NT2/D1 (cell line): Measurements from ENCODE around the gene HNRNPF.
A peak's percentile ranks its signal among the peaks of the same experiment; 100 is the strongest.

ENCODE experiments used
- DNase-seq: peaks from one replicate; pipeline ENCODE4 v3.0.0-alpha.2; 2011; ENCODE audit warnings: low read depth, low spot score
- H3K27me3 ChIP-seq: 2 replicates; pipeline ENCODE4 v1.6.0; 2011; ENCODE audit warnings: mild to moderate bottlenecking; ENCODE audit not compliant: insufficient read length, insufficient read depth
- H3K36me3 ChIP-seq: 2 replicates; pipeline ENCODE4 v1.6.1; 2011; ENCODE audit warnings: mild to moderate bottlenecking, low read length, mixed read lengths; ENCODE audit not compliant: insufficient read depth, insufficient read length
- H3K4me1 ChIP-seq: 2 replicates; pipeline ENCODE4 v1.5.1; 2011; ENCODE audit not compliant: insufficient read depth, insufficient read length
- H3K4me3 ChIP-seq: 2 replicates; pipeline ENCODE4 v1.5.1; 2011; ENCODE audit warnings: low read depth; ENCODE audit not compliant: insufficient read length
- H3K9ac ChIP-seq: 2 replicates; pipeline ENCODE4 v1.6.0; 2011; ENCODE audit warnings: low read depth; ENCODE audit not compliant: insufficient read length
- H3K9me3 ChIP-seq: 2 replicates; pipeline ENCODE4 v1.5.1; 2011; ENCODE audit warnings: mild to moderate bottlenecking, low read length; ENCODE audit not compliant: insufficient read depth
- SUZ12 ChIP-seq: IDR thresholded peaks from 2 replicates; pipeline ENCODE4 v1.6.1; 2011; ENCODE audit not compliant: insufficient read length, insufficient read depth; ENCODE audit errors: extremely low read depth
- YY1 ChIP-seq: IDR thresholded peaks from 2 replicates; pipeline ENCODE4 v1.6.1; 2011; ENCODE audit not compliant: insufficient read length, insufficient read depth
- ZNF274 ChIP-seq: IDR thresholded peaks from 2 replicates; pipeline ENCODE4 v1.6.1; 2011; ENCODE audit warnings: mild to moderate bottlenecking, low read depth, low read length

The HNRNPF gene

DNA sequence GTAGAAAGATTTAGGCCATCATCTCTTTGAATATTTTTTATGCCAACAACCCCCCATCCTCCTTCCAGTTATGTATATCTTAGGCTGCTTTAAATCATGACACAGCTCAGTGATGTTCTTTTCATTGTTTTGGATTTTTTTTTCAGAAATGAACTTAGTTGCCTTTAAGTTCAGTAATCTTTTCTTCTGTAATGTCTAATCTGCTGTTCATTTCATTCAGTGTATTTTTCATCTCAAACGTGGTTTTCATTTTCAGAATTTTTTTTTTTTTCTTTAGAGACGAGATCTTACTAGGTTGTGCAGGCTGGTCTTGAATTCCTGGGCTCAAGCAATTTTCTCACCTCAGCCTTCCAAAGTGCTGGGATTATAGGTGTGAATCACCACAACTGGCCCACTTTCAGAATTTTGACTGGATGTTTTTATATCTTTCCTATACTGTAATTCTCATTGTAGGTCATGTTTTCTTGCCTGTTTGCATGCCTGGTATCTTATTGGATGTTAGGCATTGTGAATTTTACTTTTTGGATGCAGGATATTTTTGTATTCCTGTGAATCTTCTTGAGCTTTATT is 36.0 kb upstream of the HNRNPF start:
- H3K4me1 ChIP-seq = no peaks in the 10 kb centered on the region
- DNase-seq = no peak
- peaks cover 18% of the 10 kb centered on the region; the same call in 1 of the 2 replicates for H3K9me3 ChIP-seq
- H3K4me3 ChIP-seq = no peak overlapping the region
- no peak for TF ChIP-seq ZNF274
- TF ChIP-seq SUZ12 = no peak
- no peak for TF ChIP-seq YY1
- H3K9ac ChIP-seq = no peak overlapping the region
- no peaks in the 10 kb centered on the region for H3K27me3 ChIP-seq
- H3K36me3 ChIP-seq = no peaks in the 10 kb centered on the region

GRCh38 chr10:43444323-43444722 is 35.3 kb upstream of the HNRNPF start:
- Histone ChIP-seq H3K9me3 (peaks cover 18% of the 10 kb centered on the region; the same call in 1 of the 2 replicates), H3K36me3 (no peaks in the 10 kb centered on the region), H3K4me3 (no peak overlapping the region), H3K27me3 (no peaks in the 10 kb centered on the region), H3K4me1 (no peaks in the 10 kb centered on the region), H3K9ac (no peak overlapping the region)
- no peak for TF ChIP-seq ZNF274
- TF ChIP-seq YY1 = no peak
- no peak for TF ChIP-seq SUZ12
- DNase-seq = no peak

- TF ChIP-seq YY1 (no peak), SUZ12 (no peak), ZNF274 (no peak)
- no peak for DNase-seq
- Histone ChIP-seq H3K4me1 (no peaks in the 10 kb centered on the region), H3K27me3 (no peaks in the 10 kb centered on the region), H3K9me3 (peaks cover 5% of the 10 kb centered on the region; the same call in 1 of the 2 replicates), H3K4me3 (no peak overlapping the region), H3K36me3 (no peaks in the 10 kb centered on the region), H3K9ac (no peak overlapping the region)
Measured at GRCh38 chr10:43440463-43441134, 31.6 kb upstream of the HNRNPF start.

- H3K27me3 ChIP-seq = no peaks in the 10 kb centered on the region
- H3K36me3 ChIP-seq = no peaks in the 10 kb centered on the region
- H3K9ac ChIP-seq = peak overlapping the region; percentile 91
- no peak for DNase-seq
- H3K4me1 ChIP-seq = no peaks in the 10 kb centered on the region
- H3K9me3 ChIP-seq = no peaks in the 10 kb centered on the region
- no peak for TF ChIP-seq SUZ12
- TF ChIP-seq ZNF274 = no peak
- TF ChIP-seq YY1 = no peak
- peak overlapping the region; percentile 68 for H3K4me3 ChIP-seq
Measured at GRCh38 chr10:43437141-43437870, 28.3 kb upstream of the HNRNPF start.

DNA sequence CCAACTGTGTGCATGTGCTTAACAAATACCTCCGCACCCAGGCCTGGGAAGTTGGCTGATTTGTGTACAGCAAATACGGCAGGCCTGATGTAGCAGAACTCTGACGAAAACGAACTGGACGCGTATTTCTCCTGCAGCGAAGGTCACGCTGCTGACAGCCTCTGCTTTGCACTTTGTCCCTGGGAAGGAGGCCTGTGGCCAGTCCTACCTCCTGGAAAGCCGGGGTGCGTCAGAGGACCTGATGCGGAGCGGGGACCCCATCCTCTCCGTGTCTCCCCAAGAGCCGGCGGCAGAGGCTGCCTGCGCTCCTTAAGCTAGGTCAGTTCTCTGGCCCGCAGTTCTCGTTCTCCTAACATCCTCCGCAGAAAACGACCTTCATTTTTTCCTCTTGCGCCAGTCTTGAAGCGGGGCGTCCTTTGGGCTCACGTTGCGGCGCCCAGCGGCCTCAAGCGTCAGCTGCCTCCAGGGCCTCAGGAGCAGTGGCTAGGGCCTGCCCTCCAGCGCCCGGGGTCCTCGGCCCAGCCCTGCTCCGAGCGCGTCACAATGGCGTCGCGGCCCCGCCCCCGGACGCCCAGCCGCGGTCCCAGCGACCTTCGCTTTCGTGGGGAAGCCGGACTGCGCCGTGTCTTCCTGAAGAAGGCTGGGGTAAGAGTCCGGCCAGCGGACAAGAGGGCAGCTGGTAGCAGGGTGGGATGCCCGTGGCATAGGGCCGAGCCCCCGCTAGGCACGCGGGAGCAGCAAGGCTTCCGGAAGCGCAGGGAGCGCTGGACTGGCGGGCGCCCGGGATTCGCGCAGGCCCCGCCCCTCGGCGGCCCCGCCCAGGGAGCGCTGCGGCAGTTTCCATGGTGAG is 27.5 kb upstream of the HNRNPF start, which contains the start of gene ZNF487:
ZNF487 (plus strand) TSS at position 821 of the 850 bp plus-strand sequence. CDS start 38,703 bp downstream, outside the sequence.
- TF ChIP-seq ZNF274 = no peak
- TF ChIP-seq YY1 = no peak
- no peak for TF ChIP-seq SUZ12
- no peaks in the 10 kb centered on the region for H3K4me1 ChIP-seq
- no peaks in the 10 kb centered on the region for H3K27me3 ChIP-seq
- H3K4me3 ChIP-seq = peak within 1 kb of the TSS; percentile 68
- H3K36me3 ChIP-seq = no peaks in the 10 kb centered on the region
- peak; percentile 63 for DNase-seq
- no peaks in the 10 kb centered on the region for H3K9me3 ChIP-seq
- H3K9ac ChIP-seq = peak within 1 kb of the TSS; percentile 91

GRCh38 chr10:43430926-43431663 is 22.1 kb upstream of the HNRNPF start:
- Histone ChIP-seq H3K9ac (no peak overlapping the region), H3K9me3 (no peaks in the 10 kb centered on the region), H3K4me1 (no peaks in the 10 kb centered on the region), H3K36me3 (no peaks in the 10 kb centered on the region), H3K4me3 (no peak overlapping the region), H3K27me3 (no peaks in the 10 kb centered on the region)
- no peak for DNase-seq
- no peak for TF ChIP-seq SUZ12
- no peak for TF ChIP-seq YY1
- TF ChIP-seq ZNF274 = no peak
